Measurements from ENCODE around the gene LDLRAD3.

LDLRAD3 gene

DNA sequence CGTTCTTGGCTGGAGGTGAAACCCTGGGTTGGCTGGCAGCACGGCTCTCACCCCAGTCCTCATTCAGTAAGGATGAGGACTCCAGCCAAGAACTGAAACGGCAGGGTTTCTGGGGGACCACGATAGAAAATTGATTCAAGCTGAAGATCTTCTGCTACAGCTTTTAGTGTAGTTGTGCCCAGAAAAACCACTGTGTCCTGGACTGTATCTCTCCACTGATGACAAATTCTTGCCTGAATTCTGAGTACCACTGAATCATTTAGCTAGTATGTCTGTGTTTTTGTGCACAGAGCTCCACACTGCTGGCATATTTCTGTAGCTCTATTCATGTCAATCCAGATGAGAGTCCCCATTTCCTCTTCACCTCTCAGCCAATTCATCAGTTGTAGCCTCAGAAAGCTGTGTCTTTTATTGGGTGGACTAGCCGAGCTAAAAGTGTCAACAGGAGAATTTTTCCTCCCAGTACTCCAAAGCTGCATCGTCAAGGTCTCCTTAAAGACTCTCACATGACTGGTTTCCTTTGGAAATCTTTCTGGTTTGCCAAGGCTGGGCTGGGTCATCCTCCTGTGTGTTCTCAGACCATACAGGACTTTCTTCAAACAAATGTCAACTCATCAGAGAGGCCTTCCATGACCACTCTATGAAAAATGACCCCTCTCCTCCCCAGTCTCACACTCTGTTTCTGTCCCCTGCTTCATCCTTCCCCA lies 144.6 kb downstream of the LDLRAD3 start:
- H3K9ac ChIP-seq, result no peak overlapping the region
- peaks cover 28% of the 10 kb centered on the region for H3K4me1 ChIP-seq
- no peak overlapping the region for H3K27ac ChIP-seq
- peaks cover 67% of the 10 kb centered on the region for H3K36me3 ChIP-seq
- H3K27me3 ChIP-seq, result no peaks in the 10 kb centered on the region
- no peak overlapping the region for H3K4me3 ChIP-seq
- H4K20me1 ChIP-seq, result peaks cover 39% of the 10 kb centered on the region
- H3K9me3 ChIP-seq, result peaks cover 27% of the 10 kb centered on the region
- no peak for TF ChIP-seq Cebpa-rat (IDR thresholded peaks at IDR 0.05)
- no peak overlapping the region for H3K4me2 ChIP-seq

DNA sequence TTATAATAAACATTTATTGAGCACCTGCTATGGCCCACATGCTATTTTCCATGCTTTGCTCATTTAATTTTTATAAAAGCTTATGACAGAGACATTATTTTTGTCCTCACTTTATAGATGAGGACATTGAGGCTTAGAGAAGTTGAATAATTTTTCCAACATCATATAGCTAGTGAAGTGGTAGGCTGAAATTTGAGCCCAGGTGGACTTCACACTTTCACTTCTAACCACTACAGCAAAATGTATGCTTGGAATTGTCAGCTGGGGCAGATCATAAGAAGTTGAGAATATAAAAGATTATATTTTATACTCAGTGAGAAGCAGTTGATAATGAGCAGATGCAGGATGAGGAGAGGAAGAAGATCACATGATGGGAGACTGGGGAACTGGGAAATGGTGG lies 146.1 kb downstream of the LDLRAD3 start:
- peak overlapping the region; percentile 75 for H3K4me2 ChIP-seq
- H3K36me3 ChIP-seq, result peaks cover 70% of the 10 kb centered on the region
- peaks cover 39% of the 10 kb centered on the region for H4K20me1 ChIP-seq
- H3K27ac ChIP-seq, result no peak overlapping the region
- H3K4me3 ChIP-seq, result no peak overlapping the region
- H3K9ac ChIP-seq, result no peak overlapping the region
- no peak for TF ChIP-seq Cebpa-rat (IDR thresholded peaks at IDR 0.05)
- H3K27me3 ChIP-seq, result no peaks in the 10 kb centered on the region
- H3K9me3 ChIP-seq, result peaks cover 37% of the 10 kb centered on the region
- H3K4me1 ChIP-seq, result peaks cover 28% of the 10 kb centered on the region

- Histone ChIP-seq H3K4me2 (peak overlapping the region; percentile 75), H3K9ac (peak overlapping the region; percentile 56; the same call in 1 of the 2 replicates), H3K27me3 (no peaks in the 10 kb centered on the region), H3K9me3 (peaks cover 38% of the 10 kb centered on the region), H3K27ac (0 out of 2 replicates have a peak overlapping the region, but pooled peaks have one; percentile 11), H3K36me3 (peaks cover 70% of the 10 kb centered on the region), H3K4me3 (no peak overlapping the region), H3K4me1 (peaks cover 28% of the 10 kb centered on the region), H4K20me1 (peaks cover 39% of the 10 kb centered on the region)
- no peak for TF ChIP-seq Cebpa-rat (IDR thresholded peaks at IDR 0.05)
These were observed 146.7 kb downstream of the LDLRAD3 start for GRCh38 chr11:36090356-36091109.

DNA sequence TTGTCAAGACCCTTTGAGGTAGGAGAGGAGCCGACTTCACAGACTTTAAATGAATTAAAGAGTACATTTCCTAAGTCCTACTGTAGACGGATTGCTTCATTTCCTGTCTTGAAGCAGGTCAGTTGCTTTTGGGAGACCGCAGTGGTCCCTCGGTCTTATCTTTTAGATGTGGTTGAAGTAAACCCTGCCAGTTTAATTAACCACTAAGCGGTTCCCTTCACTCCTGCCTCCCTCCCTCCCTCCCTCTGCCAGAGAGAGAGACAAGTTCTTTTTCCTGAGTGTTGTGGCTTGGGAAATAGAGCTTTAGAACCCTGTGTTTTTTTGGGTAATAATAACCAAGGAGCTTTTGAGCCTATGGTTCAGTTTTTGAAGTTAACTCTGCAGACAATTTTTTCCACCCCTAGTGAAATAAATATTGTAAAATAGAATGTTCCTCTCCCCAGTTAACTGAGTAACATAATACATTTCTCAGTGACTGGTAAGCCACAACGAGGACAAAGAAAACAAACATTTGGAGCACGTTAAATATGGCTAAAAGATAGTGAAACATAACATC lies 147.5 kb downstream of the LDLRAD3 start:
- Histone ChIP-seq H4K20me1 (peaks cover 39% of the 10 kb centered on the region), H3K9me3 (peaks cover 35% of the 10 kb centered on the region), H3K27me3 (no peaks in the 10 kb centered on the region), H3K4me2 (peak overlapping the region; percentile 75), H3K4me1 (peaks cover 28% of the 10 kb centered on the region), H3K27ac (0 out of 2 replicates have a peak overlapping the region, but pooled peaks have one; percentile 11), H3K9ac (peak overlapping the region; percentile 56; the same call in 1 of the 2 replicates), H3K36me3 (peaks cover 70% of the 10 kb centered on the region), H3K4me3 (no peak overlapping the region)
- peak; percentile 87 for TF ChIP-seq Cebpa-rat (IDR thresholded peaks at IDR 0.05)

- TF ChIP-seq Cebpa-rat (IDR thresholded peaks at IDR 0.05), result no peak
- H3K4me2 ChIP-seq, result peak overlapping the region; percentile 75; the same call in 1 of the 2 replicates
- H3K27ac ChIP-seq, result no peak overlapping the region
- H3K36me3 ChIP-seq, result peaks cover 72% of the 10 kb centered on the region
- H3K9ac ChIP-seq, result no peak overlapping the region
- peaks cover 39% of the 10 kb centered on the region for H4K20me1 ChIP-seq
- H3K4me1 ChIP-seq, result peaks cover 28% of the 10 kb centered on the region
- H3K9me3 ChIP-seq, result peaks cover 28% of the 10 kb centered on the region
- H3K4me3 ChIP-seq, result no peak overlapping the region
- H3K27me3 ChIP-seq, result no peaks in the 10 kb centered on the region
These were observed 148.6 kb downstream of the LDLRAD3 start for GRCh38 chr11:36092314-36093030.

DNA sequence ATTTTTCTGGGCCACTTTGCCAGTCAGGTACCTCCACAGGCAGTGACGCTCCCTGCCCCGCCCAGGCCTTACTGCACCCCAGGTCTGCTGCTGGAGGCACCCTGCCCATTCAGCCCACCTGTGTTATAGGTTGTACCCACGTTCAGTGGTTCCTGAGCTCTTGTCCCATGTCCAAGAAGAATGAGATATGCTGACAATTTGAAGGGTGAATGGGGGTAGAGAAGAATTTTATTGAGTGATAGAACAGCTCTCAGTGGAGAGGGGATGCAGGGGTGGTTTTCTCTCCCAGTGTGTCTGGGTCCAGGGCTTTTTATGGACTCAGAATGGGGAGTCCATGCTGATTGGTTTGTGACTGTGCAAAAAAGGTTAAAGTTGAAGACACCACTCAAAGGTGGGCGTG lies 149.7 kb downstream of the LDLRAD3 start:
- H3K4me3 ChIP-seq, result no peak overlapping the region
- H4K20me1 ChIP-seq, result peaks cover 39% of the 10 kb centered on the region
- no peaks in the 10 kb centered on the region for H3K27me3 ChIP-seq
- no peak overlapping the region for H3K9ac ChIP-seq
- no peak overlapping the region for H3K4me2 ChIP-seq
- peaks cover 28% of the 10 kb centered on the region for H3K9me3 ChIP-seq
- H3K27ac ChIP-seq, result no peak overlapping the region
- H3K4me1 ChIP-seq, result peaks cover 36% of the 10 kb centered on the region
- TF ChIP-seq Cebpa-rat (IDR thresholded peaks at IDR 0.05), result no peak
- H3K36me3 ChIP-seq, result peaks cover 70% of the 10 kb centered on the region

GRCh38 chr11:36094164-36094563 lies 150.3 kb downstream of the LDLRAD3 start:
- H3K27ac ChIP-seq, result no peak overlapping the region
- H4K20me1 ChIP-seq, result peaks cover 41% of the 10 kb centered on the region
- no peaks in the 10 kb centered on the region for H3K27me3 ChIP-seq
- H3K4me2 ChIP-seq, result no peak overlapping the region
- peaks cover 36% of the 10 kb centered on the region for H3K4me1 ChIP-seq
- peaks cover 28% of the 10 kb centered on the region for H3K9me3 ChIP-seq
- 0 out of 2 replicates have a peak overlapping the region, but pooled peaks have one; percentile 5 for H3K4me3 ChIP-seq
- H3K9ac ChIP-seq, result no peak overlapping the region
- peaks cover 70% of the 10 kb centered on the region for H3K36me3 ChIP-seq
- no peak for TF ChIP-seq Cebpa-rat (IDR thresholded peaks at IDR 0.05)

DNA sequence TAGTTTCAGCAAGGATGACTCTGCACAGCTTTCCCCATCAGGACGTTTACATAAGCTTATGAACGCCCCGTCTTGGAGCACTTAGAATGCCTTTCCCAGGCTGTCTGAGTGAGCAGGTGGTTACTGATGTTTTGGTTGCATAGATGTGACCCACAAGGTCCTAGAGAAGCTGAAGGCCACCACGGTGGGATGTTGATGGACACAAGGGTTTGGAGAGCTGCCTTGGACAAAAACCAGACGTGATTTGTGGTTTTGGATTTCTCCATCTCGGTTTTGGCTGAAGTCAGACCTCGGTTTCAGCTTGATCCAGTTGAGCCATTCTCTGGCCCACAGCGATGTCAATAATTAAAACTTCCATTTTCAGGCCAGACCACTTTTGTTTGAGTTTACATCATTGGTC lies 151.9 kb downstream of the LDLRAD3 start:
- no peak overlapping the region for H3K27ac ChIP-seq
- no peaks in the 10 kb centered on the region for H3K27me3 ChIP-seq
- H3K4me1 ChIP-seq, result peaks cover 28% of the 10 kb centered on the region
- H3K36me3 ChIP-seq, result peaks cover 81% of the 10 kb centered on the region
- H3K9me3 ChIP-seq, result peaks cover 28% of the 10 kb centered on the region
- peaks cover 29% of the 10 kb centered on the region for H4K20me1 ChIP-seq
- no peak overlapping the region for H3K9ac ChIP-seq
- H3K4me2 ChIP-seq, result no peak overlapping the region
- TF ChIP-seq Cebpa-rat (IDR thresholded peaks at IDR 0.05), result no peak
- H3K4me3 ChIP-seq, result no peak overlapping the region

DNA sequence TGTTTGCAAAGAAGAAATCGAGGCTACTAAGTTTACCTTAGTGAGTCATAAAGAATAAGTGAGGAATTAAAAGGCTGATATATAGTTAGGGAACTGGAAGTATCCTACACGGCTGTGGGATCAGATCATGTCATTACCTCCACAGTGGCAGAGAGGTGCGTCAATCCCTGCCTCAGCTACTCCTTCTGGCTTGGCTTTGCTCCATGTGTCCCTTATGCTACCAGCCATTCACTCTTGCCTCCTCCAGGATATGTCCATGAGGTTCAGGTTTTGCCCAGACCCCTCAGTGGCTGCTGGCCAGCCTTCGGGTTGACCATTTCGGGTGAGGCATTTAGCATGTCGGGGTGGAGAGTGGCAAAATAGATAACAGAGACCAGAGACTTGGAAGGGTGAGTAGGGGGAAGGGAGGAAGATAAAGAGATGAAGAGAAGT lies 153.4 kb downstream of the LDLRAD3 start:
- Histone ChIP-seq H3K4me1 (peaks cover 13% of the 10 kb centered on the region), H3K27ac (no peak overlapping the region)
- no peak for TF ChIP-seq Cebpa-rat (IDR thresholded peaks at IDR 0.05)

More for the DNA sequence above, 153.4 kb downstream of the LDLRAD3 start:
- peaks cover 95% of the 10 kb centered on the region for H3K36me3 ChIP-seq
- H3K27me3 ChIP-seq, result no peaks in the 10 kb centered on the region
- no peak overlapping the region for H3K4me2 ChIP-seq
- no peak overlapping the region for H3K9ac ChIP-seq
- peaks cover 14% of the 10 kb centered on the region; the same call in 1 of the 2 replicates for H4K20me1 ChIP-seq
- H3K4me3 ChIP-seq, result no peak overlapping the region
- peaks cover 28% of the 10 kb centered on the region for H3K9me3 ChIP-seq

Data from BLaER1 (cell line).